Measurements from ENCODE around the gene ACVR1B.

GRCh38 chr12:52019113-52019770 is 67.7 kb downstream of the ACVR1B start:
- TF ChIP-seq CTCF (IDR thresholded peaks at IDR 0.05) (no peak), POLR2A (IDR thresholded peaks at IDR 0.05) (no peak), POLR2AphosphoS5 (IDR thresholded peaks at IDR 0.05; ENCODE audit: insufficient read depth in 1 of 2, low read depth in 1 of 2) (no peak)

Measured in vagina (tissue), 2 donors.